Upper lobe of left lung (tissue), 6 donors: ENCODE results near the gene ADCY5. TPM values are rescaled to one million over a fixed set of nuclear protein-coding genes. Genes with fewer than 3 reads are reported as not detected.
A peak's percentile ranks its signal among the peaks of the same experiment; 100 is the strongest.

Experiments used
- ATAC-seq, 2 donors: fragments of 200-7000 bp; cut with Tn5 transposase; one replicate each; pipeline ENCODE4 v1.9.1; 2022; ENCODE audit warnings: mild to moderate bottlenecking in 2 of 2, moderate library complexity in 2 of 2; ENCODE audit not compliant: low FRiP score in 2 of 2
- DNase-seq, 2 donors: peaks; one replicate each; pipeline ENCODE4 v3.0.0-alpha.2; 2019 to 2020
- H3K27ac ChIP-seq, 4 donors: fragments of 200-600 bp; sonication (generic); one replicate each; pipeline ENCODE4 v1.5.1; 2016 to 2019
- H3K27me3 ChIP-seq, 4 donors: fragments of 200-600 bp; sonication (generic); one replicate each; pipeline ENCODE4 v1.5.1; 2017 to 2019
- H3K36me3 ChIP-seq, 4 donors: fragments of 200-600 bp; sonication (generic); one replicate each; pipeline ENCODE4 v1.5.1; 2016 to 2019
- H3K4me1 ChIP-seq, 4 donors: fragments of 200-600 bp; sonication (generic); one replicate each; pipeline ENCODE4 v1.5.1; 2018 to 2019
- H3K4me3 ChIP-seq, 4 donors: fragments of 200-600 bp; sonication (generic); one replicate each; pipeline ENCODE4 v1.5.1; 2017 to 2019; ENCODE audit warnings: mild to moderate bottlenecking in 2 of 4, moderate library complexity in 1 of 4
- H3K9me3 ChIP-seq, 4 donors: fragments of 200-600 bp; sonication (generic); one replicate each; pipeline ENCODE4 v1.5.1; 2018 to 2019
- EP300 ChIP-seq, 4 donors: sonication (generic); formaldehyde crosslinking; IDR thresholded peaks; one replicate each; pipeline ENCODE4 v1.5.1; 2017; ENCODE audit warnings: antibody characterized with exemption in 4 of 4, control low read depth in 2 of 4
- POLR2A ChIP-seq, 4 donors: fragments of 450-650 bp; IDR thresholded peaks; one replicate each; pipeline ENCODE4 v1.5.1; 2016 to 2017; ENCODE audit warnings: antibody characterized with exemption in 4 of 4, mild to moderate bottlenecking in 2 of 4
- POLR2AphosphoS5 ChIP-seq, 2 donors: sonication (generic); formaldehyde crosslinking; IDR thresholded peaks; one replicate each; pipeline ENCODE4 v1.5.1; 2017; ENCODE audit warnings: antibody characterized with exemption in 2 of 2
- WGBS, 2 donors: methylation state at CpG; one replicate each; pipeline ENCODE4 v1.1.5; 2017 to 2018; 5-methylcytosine and 5-hydroxymethylcytosine counted together
- total RNA-seq, 6 donors: library from RNA; depleted of rRNA in 4 of 6; stranded (reverse); fragments of >200 nt in 4 of 6; gene quantifications; one replicate each; pipeline versions ENCODE4 v1.1.0 to v1.2.1, GENCODE V29; 2016 to 2021
- TF ChIP-seq, protein P1 (sequence below), 6 experiments: fragments of 450-650 bp in 4 of 6; fragments of 200-600 bp in 2 of 6; sonication (generic) in 2 of 6; IDR thresholded peaks; one replicate each; pipeline ENCODE4 v1.5.1; 2016 to 2019; ENCODE audit warnings: antibody characterized with exemption in 6 of 6
- donor health status: DM: no; HTN: no; CAD: no; lungs with moderate emphysema.
- donor health status: DM: no; HTN: yes; CAD: no; lungs with severe emphysema.

The ADCY5 gene
- total RNA-seq, 6 donors from 2014 or later = 2.1 to 23.0 (median 3.2) TPM

GRCh38 chr3:123279121-123279520 lies 169.8 kb downstream of the ADCY5 start:
- no peak overlapping the region for H3K4me3 ChIP-seq
- DNase-seq (no peak), ATAC-seq (no peak)
- no peaks in the 10 kb centered on the region for H3K36me3 ChIP-seq
- H3K4me1 ChIP-seq = peaks cover 0 to 5% (median 0%) of the 10 kb centered on the region in 4 donors
- WGBS, 2 donors = 72 to 76% methylated on average over 7 of the region's 7 CpGs
- no peaks in the 10 kb centered on the region for H3K9me3 ChIP-seq
- TF ChIP-seq EP300 (IDR thresholded peaks at IDR 0.05) (no peak), POLR2AphosphoS5 (IDR thresholded peaks at IDR 0.05) (no peak), POLR2A (IDR thresholded peaks at IDR 0.05) (no peak)
- TF ChIP-seq, protein P1, sequence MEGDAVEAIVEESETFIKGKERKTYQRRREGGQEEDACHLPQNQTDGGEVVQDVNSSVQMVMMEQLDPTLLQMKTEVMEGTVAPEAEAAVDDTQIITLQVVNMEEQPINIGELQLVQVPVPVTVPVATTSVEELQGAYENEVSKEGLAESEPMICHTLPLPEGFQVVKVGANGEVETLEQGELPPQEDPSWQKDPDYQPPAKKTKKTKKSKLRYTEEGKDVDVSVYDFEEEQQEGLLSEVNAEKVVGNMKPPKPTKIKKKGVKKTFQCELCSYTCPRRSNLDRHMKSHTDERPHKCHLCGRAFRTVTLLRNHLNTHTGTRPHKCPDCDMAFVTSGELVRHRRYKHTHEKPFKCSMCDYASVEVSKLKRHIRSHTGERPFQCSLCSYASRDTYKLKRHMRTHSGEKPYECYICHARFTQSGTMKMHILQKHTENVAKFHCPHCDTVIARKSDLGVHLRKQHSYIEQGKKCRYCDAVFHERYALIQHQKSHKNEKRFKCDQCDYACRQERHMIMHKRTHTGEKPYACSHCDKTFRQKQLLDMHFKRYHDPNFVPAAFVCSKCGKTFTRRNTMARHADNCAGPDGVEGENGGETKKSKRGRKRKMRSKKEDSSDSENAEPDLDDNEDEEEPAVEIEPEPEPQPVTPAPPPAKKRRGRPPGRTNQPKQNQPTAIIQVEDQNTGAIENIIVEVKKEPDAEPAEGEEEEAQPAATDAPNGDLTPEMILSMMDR (IDR thresholded peaks at IDR 0.05) = no peak
- H3K27ac ChIP-seq = no peak overlapping the region
- H3K27me3 ChIP-seq = no peaks in the 10 kb centered on the region

DNA sequence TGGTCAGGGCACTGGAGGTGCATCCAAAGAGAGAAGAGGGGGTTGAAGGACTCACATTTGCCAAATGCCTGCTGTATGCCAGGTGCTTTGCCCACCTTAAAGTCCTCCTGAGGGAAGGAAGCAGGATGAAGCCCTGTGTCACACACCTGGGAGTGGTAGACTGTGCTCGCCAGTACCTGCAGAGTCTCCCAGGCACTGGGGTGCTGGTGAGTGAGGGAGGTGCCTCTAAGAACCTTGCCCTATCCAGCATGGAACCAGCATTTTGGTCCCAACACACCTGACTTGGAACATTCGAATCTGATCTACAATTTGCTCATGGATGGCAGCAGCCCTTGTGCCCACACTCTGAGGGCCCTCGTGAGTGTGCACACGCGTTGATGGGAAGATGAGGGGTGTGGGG lies 170.4 kb downstream of the ADCY5 start:
- TF ChIP-seq POLR2AphosphoS5 (IDR thresholded peaks at IDR 0.05) = no peak
- H3K4me1 ChIP-seq = peaks cover 0 to 5% (median 0%) of the 10 kb centered on the region in 4 donors
- H3K4me3 ChIP-seq = no peak overlapping the region
- H3K27me3 ChIP-seq = no peaks in the 10 kb centered on the region
- DNase-seq (no peak), ATAC-seq (no peak)
- 84 to 88% methylated on average over 5 of the region's 5 CpGs for WGBS, 2 donors
- H3K27ac ChIP-seq = no peak overlapping the region
- H3K36me3 ChIP-seq = no peaks in the 10 kb centered on the region
- no peaks in the 10 kb centered on the region for H3K9me3 ChIP-seq

GRCh38 chr3:123277106-123277505 lies 171.8 kb downstream of the ADCY5 start:
- H3K4me3 ChIP-seq = no peak overlapping the region
- 66 to 76% methylated on average over 6 of the region's 6 CpGs for WGBS, 2 donors
- H3K27me3 ChIP-seq = no peaks in the 10 kb centered on the region
- peaks cover 0 to 2% (median 0%) of the 10 kb centered on the region in 4 donors for H3K36me3 ChIP-seq
- DNase-seq = no peak
- no peak overlapping the region for H3K27ac ChIP-seq
- H3K4me1 ChIP-seq = peaks cover 0 to 5% (median 0%) of the 10 kb centered on the region in 4 donors
- TF ChIP-seq EP300 (IDR thresholded peaks at IDR 0.05) = no peak
- TF ChIP-seq POLR2A (IDR thresholded peaks at IDR 0.05) = no peak
- TF ChIP-seq POLR2AphosphoS5 (IDR thresholded peaks at IDR 0.05) = no peak
- TF ChIP-seq, protein P1 (IDR thresholded peaks at IDR 0.05) = no peak
- no peaks in the 10 kb centered on the region for H3K9me3 ChIP-seq
- no peak for ATAC-seq

DNA sequence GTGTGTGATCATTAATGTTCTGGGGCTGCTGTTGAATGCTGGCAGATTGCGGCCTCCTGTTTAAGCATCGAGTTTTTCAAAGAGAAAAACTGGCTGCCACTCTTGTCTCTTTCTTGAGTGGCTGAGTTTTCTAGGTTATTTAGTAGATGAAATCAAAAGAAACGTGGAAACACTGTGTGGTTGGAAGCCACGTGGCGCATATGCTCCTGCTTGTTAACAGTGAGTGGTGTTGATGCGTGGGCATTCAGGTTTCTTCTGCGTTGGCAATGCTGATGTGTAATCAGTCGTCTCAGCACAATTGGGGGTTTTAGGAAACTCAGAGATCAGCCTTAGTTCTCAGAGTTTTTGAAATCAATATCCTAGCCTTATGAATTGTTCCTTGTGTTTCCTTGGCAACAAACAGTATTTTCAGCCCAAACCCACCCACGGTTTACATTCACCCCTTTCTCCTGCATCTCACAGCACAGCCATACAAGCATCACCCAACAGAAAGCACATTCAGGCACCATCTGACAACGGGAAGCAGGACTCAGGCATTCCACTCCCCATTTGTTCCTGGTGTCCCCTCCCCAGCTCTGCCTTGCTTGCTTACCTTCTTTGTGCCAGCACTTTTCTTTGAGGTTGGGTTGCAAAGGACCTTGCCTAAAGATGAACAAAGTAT lies 172.4 kb downstream of the ADCY5 start:
- H3K4me1 ChIP-seq = peaks cover 0 to 5% (median 0%) of the 10 kb centered on the region in 4 donors
- TF ChIP-seq POLR2AphosphoS5 (IDR thresholded peaks at IDR 0.05) (no peak), EP300 (IDR thresholded peaks at IDR 0.05) (no peak), POLR2A (IDR thresholded peaks at IDR 0.05) (no peak)
- TF ChIP-seq, protein P1 (IDR thresholded peaks at IDR 0.05) = no peak

DNA sequence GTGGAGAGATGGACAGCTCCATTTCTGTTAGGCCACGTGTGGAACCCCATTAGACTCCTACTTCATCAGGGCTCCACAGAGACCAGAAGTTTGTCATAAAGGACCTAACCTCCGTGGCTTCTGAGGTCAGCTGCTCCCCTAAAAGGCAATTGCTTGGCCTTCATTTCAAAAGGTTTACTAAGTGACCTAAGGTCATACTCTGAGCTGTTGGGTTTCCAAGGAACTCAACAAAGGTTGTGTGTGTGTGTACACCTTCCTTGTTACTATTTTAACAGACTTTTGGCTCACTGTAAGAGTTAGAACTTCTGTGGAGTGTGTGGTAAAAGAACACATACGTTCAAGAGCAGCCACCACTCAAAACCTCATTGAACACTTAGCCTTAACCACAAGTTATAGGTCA lies 173.2 kb downstream of the ADCY5 start:
- TF ChIP-seq POLR2AphosphoS5 (IDR thresholded peaks at IDR 0.05) (no peak), POLR2A (IDR thresholded peaks at IDR 0.05) (no peak), EP300 (IDR thresholded peaks at IDR 0.05) (no peak)
- TF ChIP-seq, protein P1 (IDR thresholded peaks at IDR 0.05) = no peak
- H3K4me3 ChIP-seq = no peak overlapping the region
- ATAC-seq = peak in 1 of 2 donors; percentile 75
- H3K36me3 ChIP-seq = peaks cover 0 to 9% (median 2%) of the 10 kb centered on the region in 4 donors
- no peak for DNase-seq
- 63 to 68% methylated on average over 3 of the region's 3 CpGs for WGBS, 2 donors
- peaks cover 0 to 5% (median 0%) of the 10 kb centered on the region in 4 donors for H3K4me1 ChIP-seq
- H3K27me3 ChIP-seq = no peaks in the 10 kb centered on the region
- no peaks in the 10 kb centered on the region for H3K9me3 ChIP-seq
- no peak overlapping the region for H3K27ac ChIP-seq

More for the DNA sequence above, 172.4 kb downstream of the ADCY5 start:
- H3K27ac ChIP-seq = no peak overlapping the region
- no peak for ATAC-seq
- no peaks in the 10 kb centered on the region for H3K9me3 ChIP-seq
- H3K36me3 ChIP-seq = peaks cover 0 to 8% (median 2%) of the 10 kb centered on the region in 4 donors
- WGBS, 2 donors = 79 to 82% methylated on average over 10 of the region's 10 CpGs
- no peaks in the 10 kb centered on the region for H3K27me3 ChIP-seq
- no peak overlapping the region for H3K4me3 ChIP-seq
- DNase-seq = no peak
